AG09309 (cell line): Measurements from ENCODE around the gene ATXN1L.
A peak's percentile ranks its signal among the peaks of the same experiment; 100 is the strongest.
"Not testable (repeated sequence)": the region's sequence is repeated elsewhere in the genome, so short reads cannot be mapped to it uniquely, and the experiment has no call there.

Source experiments
- DNase-seq: peaks from one replicate; pipeline ENCODE4 v3.0.0-alpha.2; 2010; ENCODE audit warnings: low read depth
- H3K4me3 ChIP-seq: 2 replicates; pipeline ENCODE4 v1.5.1; 2011; ENCODE audit warnings: mild to moderate bottlenecking, low read depth, low read length, moderate library complexity; ENCODE audit not compliant: control insufficient read depth
- TF ChIP-seq, protein P1 (sequence below): IDR thresholded peaks from 2 replicates; pipeline ENCODE4 v1.5.1; 2011; ENCODE audit warnings: mild to moderate bottlenecking, low read depth, low read length, inconsistent platforms; ENCODE audit not compliant: insufficient read depth, control insufficient read depth; ENCODE audit errors: missing control alignments

Gene ATXN1L, protein sequence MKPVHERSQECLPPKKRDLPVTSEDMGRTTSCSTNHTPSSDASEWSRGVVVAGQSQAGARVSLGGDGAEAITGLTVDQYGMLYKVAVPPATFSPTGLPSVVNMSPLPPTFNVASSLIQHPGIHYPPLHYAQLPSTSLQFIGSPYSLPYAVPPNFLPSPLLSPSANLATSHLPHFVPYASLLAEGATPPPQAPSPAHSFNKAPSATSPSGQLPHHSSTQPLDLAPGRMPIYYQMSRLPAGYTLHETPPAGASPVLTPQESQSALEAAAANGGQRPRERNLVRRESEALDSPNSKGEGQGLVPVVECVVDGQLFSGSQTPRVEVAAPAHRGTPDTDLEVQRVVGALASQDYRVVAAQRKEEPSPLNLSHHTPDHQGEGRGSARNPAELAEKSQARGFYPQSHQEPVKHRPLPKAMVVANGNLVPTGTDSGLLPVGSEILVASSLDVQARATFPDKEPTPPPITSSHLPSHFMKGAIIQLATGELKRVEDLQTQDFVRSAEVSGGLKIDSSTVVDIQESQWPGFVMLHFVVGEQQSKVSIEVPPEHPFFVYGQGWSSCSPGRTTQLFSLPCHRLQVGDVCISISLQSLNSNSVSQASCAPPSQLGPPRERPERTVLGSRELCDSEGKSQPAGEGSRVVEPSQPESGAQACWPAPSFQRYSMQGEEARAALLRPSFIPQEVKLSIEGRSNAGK

DNA sequence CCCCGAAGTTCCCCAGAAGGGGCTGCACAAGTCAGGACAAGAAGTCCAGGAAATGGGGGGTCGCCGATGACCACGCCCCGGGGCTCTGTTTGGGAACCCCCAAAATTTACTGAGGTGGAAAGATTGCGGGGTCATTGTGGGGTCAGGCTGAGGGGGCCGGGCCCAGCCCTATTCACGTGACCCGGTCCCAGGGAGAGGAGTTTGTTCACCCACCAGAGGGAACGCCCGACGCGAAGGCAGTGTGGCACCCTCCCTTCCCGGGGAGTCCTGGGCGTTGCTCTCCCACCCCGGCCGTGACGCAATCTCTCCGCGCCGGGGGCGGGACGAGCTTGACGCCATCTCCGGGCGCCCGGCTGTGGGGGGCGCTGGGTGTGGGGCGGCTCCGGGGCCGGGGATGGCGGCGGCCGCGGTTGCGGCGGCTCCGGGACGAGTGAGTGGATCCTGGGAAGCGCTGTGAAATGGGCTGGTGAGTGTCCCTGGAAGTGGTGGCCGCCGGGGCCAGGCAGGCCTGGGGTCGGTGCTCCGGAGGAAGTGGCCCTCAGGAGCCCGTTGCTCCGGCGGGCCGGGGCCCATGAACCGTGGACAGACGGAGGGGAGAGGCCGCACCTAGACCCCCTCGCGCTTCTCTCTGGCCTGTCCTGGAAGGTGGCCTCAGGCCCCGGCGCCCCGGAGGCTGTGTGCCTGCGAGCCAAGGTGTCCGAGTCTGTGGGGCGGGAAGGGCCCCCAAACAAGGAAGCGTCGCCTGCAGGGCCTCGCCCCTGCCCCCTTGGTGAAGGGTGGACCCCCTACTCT, at the start of gene ATXN1L:
TSS of gene ATXN1L (plus strand) at position 338 of the 792 bp plus-strand sequence. CDS start 3,765 bp downstream, outside the sequence.
- peak; percentile 46 for DNase-seq
- peak within 1 kb of the TSS; percentile 94 for H3K4me3 ChIP-seq
- TF ChIP-seq, protein P1, sequence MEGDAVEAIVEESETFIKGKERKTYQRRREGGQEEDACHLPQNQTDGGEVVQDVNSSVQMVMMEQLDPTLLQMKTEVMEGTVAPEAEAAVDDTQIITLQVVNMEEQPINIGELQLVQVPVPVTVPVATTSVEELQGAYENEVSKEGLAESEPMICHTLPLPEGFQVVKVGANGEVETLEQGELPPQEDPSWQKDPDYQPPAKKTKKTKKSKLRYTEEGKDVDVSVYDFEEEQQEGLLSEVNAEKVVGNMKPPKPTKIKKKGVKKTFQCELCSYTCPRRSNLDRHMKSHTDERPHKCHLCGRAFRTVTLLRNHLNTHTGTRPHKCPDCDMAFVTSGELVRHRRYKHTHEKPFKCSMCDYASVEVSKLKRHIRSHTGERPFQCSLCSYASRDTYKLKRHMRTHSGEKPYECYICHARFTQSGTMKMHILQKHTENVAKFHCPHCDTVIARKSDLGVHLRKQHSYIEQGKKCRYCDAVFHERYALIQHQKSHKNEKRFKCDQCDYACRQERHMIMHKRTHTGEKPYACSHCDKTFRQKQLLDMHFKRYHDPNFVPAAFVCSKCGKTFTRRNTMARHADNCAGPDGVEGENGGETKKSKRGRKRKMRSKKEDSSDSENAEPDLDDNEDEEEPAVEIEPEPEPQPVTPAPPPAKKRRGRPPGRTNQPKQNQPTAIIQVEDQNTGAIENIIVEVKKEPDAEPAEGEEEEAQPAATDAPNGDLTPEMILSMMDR: no peak

DNA sequence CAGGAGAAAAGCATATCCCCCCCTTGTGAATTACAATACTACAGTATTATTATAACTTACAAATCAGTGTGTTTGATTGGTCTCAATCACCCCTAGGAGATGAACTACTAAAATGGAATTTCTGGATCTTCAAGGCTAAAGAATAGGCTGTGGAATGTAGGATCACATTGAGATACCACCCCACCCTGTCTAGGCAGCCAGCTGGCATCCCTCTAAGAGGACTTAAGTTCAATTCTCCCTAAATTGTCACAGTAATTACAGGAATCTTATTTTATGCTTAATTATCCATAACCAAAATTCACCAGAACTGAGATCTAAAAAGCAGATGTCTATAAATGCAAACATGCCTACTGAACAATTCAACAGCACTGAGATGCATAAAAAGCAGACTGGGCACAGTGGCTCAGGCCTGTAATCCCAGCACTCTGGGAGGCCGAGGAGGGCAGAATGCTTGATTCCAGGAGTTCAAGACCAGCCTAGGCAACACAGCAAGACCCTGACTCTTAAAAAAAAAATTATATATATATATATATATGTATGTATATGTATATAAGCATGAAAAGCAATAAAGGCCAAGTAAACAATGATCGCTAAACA, 49.2 kb upstream of the ATXN1L start:
- TF ChIP-seq, protein P1: no peak
- DNase-seq: no peak
- H3K4me3 ChIP-seq: no peak overlapping the region

DNA sequence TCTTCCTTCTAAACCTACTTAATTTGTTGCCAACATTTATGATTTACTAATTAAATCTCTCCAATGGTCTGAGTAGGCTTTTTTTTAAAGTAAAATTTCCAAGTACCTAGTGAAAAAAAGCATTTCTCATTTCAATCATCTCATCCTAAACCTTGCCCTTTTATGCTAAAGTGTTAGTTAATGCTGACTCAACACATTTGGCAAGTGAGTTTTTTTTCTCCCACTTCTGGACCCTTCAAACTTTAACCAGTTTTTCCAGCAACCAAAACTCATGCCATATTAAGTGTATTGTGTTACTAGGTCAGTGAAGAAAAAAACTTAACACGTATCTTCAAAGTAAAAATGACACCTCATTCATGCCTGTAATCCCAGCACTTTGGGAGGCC, 42.5 kb upstream of the ATXN1L start:
- DNase-seq: no peak
- H3K4me3 ChIP-seq: no peak overlapping the region
- TF ChIP-seq, protein P1: no peak

DNA sequence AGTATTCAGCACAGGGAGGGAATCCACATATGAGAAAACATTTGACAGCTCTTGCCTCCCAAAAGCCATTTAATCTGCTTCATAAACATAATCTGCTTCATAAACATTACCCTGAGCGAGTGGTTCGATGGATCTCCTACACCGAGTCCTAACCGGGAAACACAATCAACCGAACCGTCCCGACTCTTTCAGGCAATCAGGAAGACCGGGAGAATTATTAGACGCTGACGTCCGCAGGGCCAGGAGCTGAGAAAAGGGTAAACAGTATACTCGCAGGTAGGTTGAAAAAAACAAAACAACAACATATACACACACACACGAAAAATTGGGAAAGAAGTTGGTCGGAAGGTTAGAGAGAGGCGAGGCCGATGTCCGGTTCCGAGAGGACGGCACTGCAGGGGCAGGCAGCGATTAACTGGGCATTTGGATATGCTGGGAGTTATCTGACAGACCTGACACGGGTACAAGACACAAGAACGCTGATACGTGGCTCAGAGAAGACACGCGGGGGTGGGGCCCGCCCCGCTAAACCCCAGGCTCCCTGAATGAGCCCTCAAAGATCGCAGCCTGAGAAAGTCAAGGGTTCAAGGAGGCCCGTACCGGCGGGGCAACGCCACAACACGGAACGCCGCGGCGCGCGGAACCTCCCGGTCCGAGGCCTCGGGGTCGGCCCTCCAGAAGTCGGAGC, 37.7 kb upstream of the ATXN1L start:
- TF ChIP-seq, protein P1: no peak
- peak overlapping the region; percentile 58 for H3K4me3 ChIP-seq
- DNase-seq: no peak

DNA sequence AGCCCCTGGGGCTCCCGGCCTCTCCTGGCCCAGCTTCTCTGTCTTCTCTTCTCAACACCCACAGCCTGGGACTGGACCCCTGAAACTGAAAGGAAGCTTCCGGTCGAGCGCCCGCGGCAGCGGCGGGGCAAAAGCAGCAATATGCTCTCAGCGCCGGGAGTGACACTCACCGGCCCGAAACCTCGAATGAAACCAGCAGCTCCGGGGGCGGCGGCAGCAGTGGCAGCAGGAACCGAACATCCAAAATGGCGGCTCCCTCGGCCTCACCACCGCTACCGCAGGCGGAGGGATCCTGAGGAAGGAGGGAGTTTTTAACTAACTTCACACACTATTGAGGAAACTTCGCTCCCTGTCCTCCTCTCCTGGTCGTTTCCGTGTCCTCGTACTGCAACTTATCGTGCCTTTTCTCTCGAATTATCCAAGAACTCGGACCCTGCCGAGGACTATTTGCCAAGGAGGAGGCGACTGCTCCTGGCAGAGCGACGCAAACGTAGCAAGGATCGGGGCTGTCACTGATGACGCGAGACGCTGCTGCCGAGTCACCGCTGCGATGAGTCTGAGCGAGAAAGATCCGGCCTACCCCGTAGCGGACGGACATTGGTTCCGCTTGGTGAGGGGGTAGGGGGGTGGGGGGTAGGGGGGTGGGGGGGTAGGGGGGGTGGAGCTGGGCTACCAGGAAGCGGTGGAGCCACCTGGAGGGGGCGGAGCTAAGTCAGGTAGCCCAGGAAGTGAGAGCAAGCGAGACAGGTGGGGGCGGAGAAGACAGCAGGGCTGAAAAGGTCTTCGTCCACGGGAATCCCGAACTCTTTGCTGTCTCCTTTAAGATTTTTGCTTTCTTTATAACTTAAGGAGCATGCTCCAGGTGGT, 37.0 kb upstream of the ATXN1L start, which contains the start of gene AP1G1:
TSS of gene AP1G1 (minus strand) at position 242 of the 867 bp plus-strand sequence. CDS start 19,355 bp downstream, outside the sequence.
- H3K4me3 ChIP-seq: peak within 1 kb of the TSS; percentile 58
- TF ChIP-seq, protein P1: no peak
- DNase-seq: peak; percentile 97

DNA sequence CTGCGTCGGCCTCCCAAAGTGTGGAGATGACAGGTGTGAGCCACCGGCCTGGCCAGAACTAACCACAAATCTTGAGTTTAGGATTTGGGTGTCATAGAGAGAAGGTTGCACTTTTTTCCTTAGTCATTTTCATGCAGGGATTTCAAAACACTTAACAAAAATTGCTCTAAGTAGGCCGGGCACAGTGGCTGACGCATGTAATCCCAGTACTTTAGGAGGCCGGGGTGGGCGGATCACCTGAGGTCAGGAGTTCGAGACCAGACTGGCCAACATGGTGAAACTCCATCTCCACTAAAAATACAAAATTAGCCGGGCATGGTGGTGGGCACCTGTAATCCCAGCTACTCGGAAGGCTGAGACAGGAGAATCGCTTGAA, 35.6 kb upstream of the ATXN1L start:
- not testable (repeated sequence) for H3K4me3 ChIP-seq, DNase-seq
